K562 (cell line): ENCODE measurements around the gene PCNX2. TPM values are rescaled to one million over a fixed set of nuclear protein-coding genes. Genes with fewer than 3 reads are reported as not detected.

Experiments
- ATAC-seq: fragments of 200-7000 bp; cut with Tn5 transposase; 3 replicates; pipeline ENCODE4 v1.9.1; 2020; ENCODE audit warnings: moderate library complexity
- BruUV-seq: library from RNA; stranded (reverse); fragments of 400-500 nt; replicated peaks from 2 replicates; lab custom pipeline; 2021; lab: Mats Ljungman, UMichigan
- CTCF ChIA-PET: fragments of 300-600 bp; formaldehyde crosslinking; extraction: SDS; loops from one replicate; lab custom pipeline; 2021; ENCODE audit warnings: low intra/inter-chr PET ratio; lab: Yijun Ruan, JAX
- POLR2A ChIA-PET: fragments of 300-600, 350-650 bp; sonication (Branson Sonifier 250); formaldehyde crosslinking; extraction: SDS; loops from one replicate; lab custom pipeline; 2021; ENCODE audit warnings: antibody characterized with exemption, inconsistent platforms; lab: Yijun Ruan, JAX
- DNase-seq, 4 experiments: peaks; one replicate each; pipeline versions ENCODE4 v3.0.0 to v3.0.0-alpha.2; 2011 to 2018; ENCODE audit warnings: low spot score in 3 of 4, mixed read lengths in 3 of 4; ENCODE audit errors: extremely low read depth in 1 of 4
- FAIRE-seq: peaks from 2 replicates; lab custom pipeline; 2011; peaks lifted over from hg19 to GRCh38; lab: Jason Lieb, UNC
- H2AFZ ChIP-seq: 2 replicates; pipeline ENCODE4 v1.6.0; 2011; ENCODE audit warnings: low read depth, low read length, control low read depth, inconsistent platforms
- H3K27ac ChIP-seq: fragments of 200-600 bp; 3 replicates; pipeline ENCODE4 v1.8.0; 2011; ENCODE audit warnings: low read depth, mild to moderate bottlenecking, control low read depth, inconsistent platforms, low read length, moderate library complexity, mixed read lengths; ENCODE audit errors: extremely low read depth
- H3K27me3 ChIP-seq, 2 experiments: fragments of 300-600 bp in 1 of 2; 2 replicates in 1 of 2; 3 replicates in 1 of 2; pipeline versions ENCODE4 v1.6.0 to v1.8.0; 2011; ENCODE audit warnings: inconsistent platforms in 2 of 2, low read length in 2 of 2, mild to moderate bottlenecking in 1 of 2, mixed read lengths in 1 of 2, moderate library complexity in 1 of 2; ENCODE audit not compliant: control insufficient read depth in 2 of 2, insufficient read depth in 2 of 2
- H3K36me3 ChIP-seq: fragments of 300-600 bp; 3 replicates; pipeline ENCODE4 v1.8.0; 2011; ENCODE audit warnings: mild to moderate bottlenecking, low read length, inconsistent platforms; ENCODE audit not compliant: control insufficient read depth, insufficient read depth
- H3K4me1 ChIP-seq, 2 experiments: fragments of 200-600 bp in 1 of 2; replicated peaks in 1 of 2; 2 replicates in 1 of 2; 3 replicates in 1 of 2; pipeline versions ENCODE4 v1.5.1 to v1.8.0; 2011; ENCODE audit warnings: inconsistent platforms in 2 of 2, low read length in 2 of 2, mild to moderate bottlenecking in 1 of 2, mixed read lengths in 1 of 2, moderate library complexity in 1 of 2; ENCODE audit not compliant: control insufficient read depth in 2 of 2, insufficient read depth in 2 of 2
- H3K4me2 ChIP-seq: 2 replicates; pipeline ENCODE4 v1.6.1; 2011; ENCODE audit warnings: low read length, control low read depth, inconsistent platforms, mixed read lengths; ENCODE audit not compliant: insufficient read depth
- H3K4me3 ChIP-seq: fragments of 200-600 bp; sonication (generic), shearing (Covaris generic); 2 replicates; pipeline ENCODE4 v1.5.1; 2016; ENCODE audit warnings: control low read depth, inconsistent platforms
- H3K79me2 ChIP-seq: fragments of 200-600 bp; 3 replicates; pipeline ENCODE4 v1.8.0; 2011; ENCODE audit warnings: low read length, inconsistent platforms; ENCODE audit not compliant: control insufficient read depth, insufficient read depth
- H3K9ac ChIP-seq, 2 experiments: 2 replicates each; pipeline versions ENCODE4 v1.6.0 to v1.6.1; 2011; ENCODE audit warnings: low read depth in 2 of 2, low read length in 2 of 2, control low read depth in 1 of 2, inconsistent platforms in 1 of 2, mild to moderate bottlenecking in 1 of 2, mixed read lengths in 1 of 2; ENCODE audit not compliant: insufficient read depth in 1 of 2
- H3K9me1 ChIP-seq: one replicate; pipeline ENCODE4 v1.6.0; 2011; ENCODE audit warnings: inconsistent platforms, mild to moderate bottlenecking, low read length, moderate library complexity; ENCODE audit not compliant: control insufficient read depth, insufficient read depth
- H3K9me3 ChIP-seq: replicated peaks from 2 replicates; pipeline ENCODE4 v1.5.1; 2011; ENCODE audit warnings: low read depth, low read length, inconsistent platforms; ENCODE audit not compliant: control insufficient read depth, insufficient read depth
- H4K20me1 ChIP-seq: replicated peaks from 2 replicates; pipeline ENCODE4 v1.6.1; 2011; ENCODE audit warnings: low read length, inconsistent platforms, mixed read lengths; ENCODE audit not compliant: control insufficient read depth, insufficient read depth
- ARID2 ChIP-seq: fragments of 450-650 bp; IDR thresholded peaks from 2 replicates; pipeline ENCODE4 v1.6.1; 2017; ENCODE audit warnings: antibody characterized with exemption, mild to moderate bottlenecking
- BACH1 ChIP-seq: fragments of 200-800 bp; sonication (Bioruptor generic); IDR thresholded peaks from 2 replicates; pipeline ENCODE4 v1.6.1; 2016; ENCODE audit warnings: missing genetic modification characterization, missing compliant biosample characterization
- GABPB1 ChIP-seq: sonication (generic); formaldehyde crosslinking; IDR thresholded peaks from 2 replicates; pipeline ENCODE4 v1.8.0; 2022; ENCODE audit warnings: mild to moderate bottlenecking, missing genetic modification reagents
- NELFE ChIP-seq: IDR thresholded peaks from 2 replicates; pipeline ENCODE4 v1.6.1; 2011; ENCODE audit warnings: mild to moderate bottlenecking; ENCODE audit not compliant: insufficient read depth, insufficient read length
- NEUROD1 ChIP-seq: fragments of 150-350 bp; IDR thresholded peaks from 2 replicates; pipeline ENCODE4 v1.6.1; 2014; ENCODE audit warnings: borderline replicate concordance, low read length, low read depth; ENCODE audit not compliant: partially characterized antibody
- NFXL1 ChIP-seq: fragments of 450-650 bp; formaldehyde crosslinking; IDR thresholded peaks from 2 replicates; pipeline ENCODE4 v1.4.0; 2021; ENCODE audit warnings: mild to moderate bottlenecking
- PRMT5 ChIP-seq: sonication (generic); formaldehyde crosslinking; IDR thresholded peaks from 2 replicates; pipeline ENCODE4 v1.5.0; 2020; ENCODE audit warnings: missing genetic modification reagents
- RFX1 ChIP-seq: fragments of 450-650 bp; IDR thresholded peaks from 2 replicates; pipeline ENCODE4 v1.6.1; 2016; ENCODE audit warnings: mild to moderate bottlenecking, moderate library complexity
- TAF9B ChIP-seq: fragments of 450-650 bp; IDR thresholded peaks from 2 replicates; pipeline ENCODE4 v1.6.1; 2018; ENCODE audit warnings: mild to moderate bottlenecking; ENCODE audit not compliant: partially characterized antibody
- TCF3 ChIP-seq: sonication (generic); formaldehyde crosslinking; IDR thresholded peaks from 2 replicates; pipeline ENCODE4 v1.4.0; 2020; ENCODE audit warnings: mild to moderate bottlenecking, missing genetic modification reagents
- ZNF282 ChIP-seq: sonication (generic); formaldehyde crosslinking; IDR thresholded peaks from 2 replicates; pipeline ENCODE4 v1.8.1; 2023; ENCODE audit warnings: missing genetic modification reagents
- ZNF311 ChIP-seq: fragments of 250-450 bp; sonication (Bioruptor Pico); IDR thresholded peaks from 2 replicates; pipeline ENCODE4 v1.4.0; 2020; ENCODE audit warnings: mild to moderate bottlenecking, moderate library complexity
- WGBS: fragments of 100-300 bp; shearing (Covaris generic); methylation state at CpG from one replicate; pipeline ENCODE4 v1.1.6; 2016; ENCODE audit warnings: low coverage, mixed read lengths; ENCODE audit not compliant: insufficient coverage; ENCODE audit errors: missing lambda C conversion rate; 5-methylcytosine and 5-hydroxymethylcytosine counted together
- in situ Hi-C: fragments of 300-500 bp; cut with MboI; formaldehyde crosslinking; loops from 4 replicates; pipeline ENCODE4 v1.15.0; 2018; ENCODE audit warnings: inconsistent platforms, mixed read lengths
- intact Hi-C: fragments of 100-400 bp; cut with micrococcal nuclease; formaldehyde crosslinking; loops from 2 replicates; pipeline ENCODE4 v1.14.2; 2022
- polyA plus RNA-seq, 8 experiments: library from polyadenylated mRNA; depleted of rRNA in 4 of 8; stranded (reverse) in 5 of 8; unstranded in 3 of 8; fragments of >200 nt; fragmentation: Nextera tagmentation in 2 of 8; fragmentation: Illumina TruSeq in 1 of 8; extraction: Ambion mirVana in 2 of 8; extraction: Trizol in 1 of 8; gene quantifications; 2 replicates each; pipeline versions ENCODE4 v1.2.1 to v1.2.3, GENCODE V29; 2011 to 2014; ENCODE audit warnings: inconsistent platforms in 1 of 8, missing spikeins in 1 of 8
- total RNA-seq, 7 experiments: library from RNA; depleted of rRNA in 6 of 7; stranded (reverse); fragments of >200 nt in 6 of 7; fragmentation: Illumina TruSeq in 2 of 7; extraction: Trizol in 2 of 7; gene quantifications; 2 replicates each; pipeline versions ENCODE4 v1.2.1 to v1.2.3, GENCODE V29; 2011 to 2021; ENCODE audit warnings: low replicate concordance in 1 of 7
- TF ChIP-seq, protein P1 (sequence below): fragments of 250-450 bp; sonication (Bioruptor Pico); IDR thresholded peaks from 2 replicates; pipeline ENCODE4 v1.5.1; 2021; ENCODE audit warnings: mild to moderate bottlenecking

The PCNX2 gene
- total and polyA plus RNA-seq, 9 of the 15 experiments (the other 6 are each of a cell fraction or from before 2014, with no cell fraction given) = 0.07 to 0.33 TPM; not detected in 7

DNA sequence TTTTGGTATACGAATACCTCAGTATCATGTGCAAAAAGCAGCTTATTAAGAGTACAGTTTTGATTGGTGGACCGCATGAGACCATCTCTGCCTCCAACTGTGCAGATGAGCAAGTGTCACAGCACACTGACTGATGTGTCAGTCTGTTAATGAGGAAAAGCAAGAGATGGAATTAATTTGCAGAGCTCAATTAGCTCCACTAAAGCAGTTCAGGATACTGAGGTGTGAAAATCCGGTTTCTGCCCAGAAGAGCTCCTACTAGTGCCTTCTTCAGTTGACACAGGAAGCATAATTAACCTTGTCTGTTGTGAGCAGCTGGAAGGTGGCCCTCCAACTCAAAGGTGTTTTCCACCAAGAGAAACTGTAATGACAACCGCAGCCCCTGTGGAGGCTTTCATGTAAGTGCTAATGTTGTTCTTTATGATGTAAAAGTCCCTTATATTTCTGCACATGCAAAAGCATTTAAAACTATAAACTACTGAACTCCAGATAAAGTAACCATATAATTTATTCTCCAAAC lies 44.3 kb downstream of the PCNX2 start:
- Histone ChIP-seq H2AFZ (no peak overlapping the region), H3K4me2 (no peak overlapping the region), H3K36me3 (no peaks in the 10 kb centered on the region), H3K9me3 (no peaks in the 10 kb centered on the region), H4K20me1 (no peaks in the 10 kb centered on the region), H3K9me1 (no peaks in the 10 kb centered on the region)
- no peak for FAIRE-seq
- POLR2A ChIA-PET = no interaction called here
- CTCF ChIA-PET = no interaction called here
- no peak for TF ChIP-seq ZNF311 (CRISPR knock-in tag)
- TF ChIP-seq ZNF282 = no peak
- no peak for TF ChIP-seq NEUROD1
- no peak for TF ChIP-seq TCF3 (CRISPR knock-in tag)
- no peak for TF ChIP-seq NELFE
- no peak for TF ChIP-seq NFXL1 (CRISPR knock-in tag)
- no peak for TF ChIP-seq BACH1 (tag)
- TF ChIP-seq, protein P1, sequence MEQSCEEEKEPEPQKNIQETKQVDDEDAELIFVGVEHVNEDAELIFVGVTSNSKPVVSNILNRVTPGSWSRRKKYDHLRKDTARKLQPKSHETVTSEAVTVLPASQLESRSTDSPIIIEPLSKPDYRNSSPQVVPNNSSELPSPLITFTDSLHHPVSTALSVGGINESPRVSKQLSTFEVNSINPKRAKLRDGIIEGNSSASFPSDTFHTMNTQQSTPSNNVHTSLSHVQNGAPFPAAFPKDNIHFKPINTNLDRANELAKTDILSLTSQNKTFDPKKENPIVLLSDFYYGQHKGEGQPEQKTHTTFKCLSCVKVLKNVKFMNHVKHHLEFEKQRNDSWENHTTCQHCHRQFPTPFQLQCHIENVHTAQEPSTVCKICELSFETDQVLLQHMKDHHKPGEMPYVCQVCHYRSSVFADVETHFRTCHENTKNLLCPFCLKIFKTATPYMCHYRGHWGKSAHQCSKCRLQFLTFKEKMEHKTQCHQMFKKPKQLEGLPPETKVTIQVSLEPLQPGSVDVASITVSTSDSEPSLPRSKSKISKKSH = no peak
- no peak for TF ChIP-seq RFX1
- no peak for TF ChIP-seq ARID2
- TF ChIP-seq PRMT5 (CRISPR knock-in tag) = no peak
- TF ChIP-seq TAF9B = no peak
- TF ChIP-seq GABPB1 (CRISPR knock-in tag) = no peak
- TF ChIP-seq, all 486 proteins: peak for 0
- no peak for DNase-seq
- Histone ChIP-seq H3K4me1 (no peaks in the 10 kb centered on the region), H3K9ac (no peak overlapping the region), H3K79me2 (no peaks in the 10 kb centered on the region), H3K27me3 (0 out of 5 replicates have a peak, but pooled peaks cover 0 to 2% of the 10 kb centered on the region in 2 experiments), H3K27ac (no peak overlapping the region), H3K4me3 (no peak overlapping the region)
- ATAC-seq = no peak
- in situ Hi-C loops (no loop called here), intact Hi-C loops (no loop called here)
- no TSS peak for BruUV-seq
- WGBS = 2% methylated on average over 4 of the region's 4 CpGs
